Muscle of leg (tissue), 16 donors: Measurements from ENCODE around the gene CYP2E1. TPM values are rescaled to one million over a fixed set of nuclear protein-coding genes. Genes with fewer than 3 reads are reported as not detected.
"Not testable (repeated sequence)": the region's sequence is repeated elsewhere in the genome, so short reads cannot be mapped to it uniquely, and the experiment has no call there.

Source experiments
- DNase-seq: peaks from one replicate; pipeline ENCODE4 v3.0.0; 2013
- H3K27ac ChIP-seq: one replicate; pipeline ENCODE4 v1.5.1; 2013; ENCODE audit warnings: mild to moderate bottlenecking, low read length, control low read depth
- H3K27me3 ChIP-seq: one replicate; pipeline ENCODE4 v1.6.1; 2013; ENCODE audit warnings: low read length; ENCODE audit not compliant: control insufficient read depth, insufficient read depth
- H3K36me3 ChIP-seq: one replicate; pipeline ENCODE4 v1.6.1; 2013; ENCODE audit warnings: low read length; ENCODE audit not compliant: control insufficient read depth, insufficient read depth
- H3K4me1 ChIP-seq: one replicate; pipeline ENCODE4 v1.6.1; 2013; ENCODE audit warnings: low read length; ENCODE audit not compliant: control insufficient read depth, insufficient read depth
- H3K4me3 ChIP-seq: one replicate; pipeline ENCODE4 v1.5.1; 2013; ENCODE audit warnings: low read length, control low read depth
- H3K9me3 ChIP-seq: replicated peaks from 2 replicates; pipeline ENCODE4 v1.6.1; 2013; ENCODE audit warnings: low read depth, low read length; ENCODE audit not compliant: control insufficient read depth
- WGBS: methylation state at CpG from one replicate; pipeline ENCODE4 v1.1.5; 2013; ENCODE audit warnings: missing lambda C conversion rate; ENCODE audit not compliant: insufficient coverage; 5-methylcytosine and 5-hydroxymethylcytosine counted together
- long read RNA-seq, 11 donors: transcript quantifications; one replicate each; lab custom pipeline, GENCODE V29; 2026
- polyA plus RNA-seq, 8 donors: library from polyadenylated mRNA; unstranded; fragments of 120-200 nt; gene quantifications; one replicate each; pipeline versions ENCODE4 v1.2.1 to v1.2.3, GENCODE V29; 2013; ENCODE audit warnings: inconsistent platforms in 1 of 8, low replicate concordance in 1 of 8; ENCODE audit not compliant: insufficient read length in 8 of 8, insufficient read depth in 1 of 8
- total RNA-seq: library from RNA; stranded (reverse); fragments of 120-200 nt; gene quantifications from one replicate; pipeline ENCODE4 v1.2.4, GENCODE V29; 2013

The CYP2E1 gene
- total RNA-seq (0.98 TPM), polyA plus RNA-seq (1 to 10 TPM in 5 of 8 donors, under 1 TPM in 3; 0.25 to 1.9 (median 1.3) TPM)
- long read RNA-seq, donor 1 = 0 reads
- long read RNA-seq, donor 2 = 0 reads
- long read RNA-seq, donor 3 = 0 reads
- long read RNA-seq, donor 4 = 0 reads
- long read RNA-seq, donor 5 = 0 reads
- long read RNA-seq, donor 6 = 0 reads
- long read RNA-seq, donor 7 = 0 reads
- long read RNA-seq, donor 8 = 0 reads
- long read RNA-seq, donor 9 = 0 reads
- long read RNA-seq, donor 10 = 0 reads
- long read RNA-seq, donor 11 = 0 reads

- no peak for DNase-seq
- H3K4me1 ChIP-seq = no peaks in the 10 kb centered on the region
- 64% methylated on average over 8 of the region's 16 CpGs for WGBS
- no peaks in the 10 kb centered on the region for H3K36me3 ChIP-seq
- H3K27ac ChIP-seq = no peak within 1 kb of the TSS
- peaks cover 46% of the 10 kb centered on the region for H3K27me3 ChIP-seq
- H3K9me3 ChIP-seq = no peaks in the 10 kb centered on the region
- H3K4me3 ChIP-seq = no peak within 1 kb of the TSS
Measured at GRCh38 chr10:133526957-133527588, at the start of gene CYP2E1. Gene CYP2E1, plus strand, starts transcription at chr10:133527363. Its CDS starts 33 bp downstream, at chr10:133527396.

GRCh38 chr10:133481086-133481643, 46.0 kb upstream of the CYP2E1 start:
- Histone ChIP-seq H3K4me3 (no peak overlapping the region), H3K9me3 (no peaks in the 10 kb centered on the region), H3K4me1 (no peaks in the 10 kb centered on the region), H3K36me3 (no peaks in the 10 kb centered on the region), H3K27ac (no peak overlapping the region), H3K27me3 (no peaks in the 10 kb centered on the region)
- DNase-seq = no peak
- WGBS = 86% methylated on average over 7 of the region's 12 CpGs

- Histone ChIP-seq H3K4me3 (no peak overlapping the region), H3K27me3 (no peaks in the 10 kb centered on the region), H3K36me3 (no peaks in the 10 kb centered on the region), H3K4me1 (no peaks in the 10 kb centered on the region), H3K9me3 (no peaks in the 10 kb centered on the region), H3K27ac (no peak overlapping the region)
- 80% methylated on average over 5 of the region's 10 CpGs for WGBS
- DNase-seq = no peak
Measured at GRCh38 chr10:133481657-133482056, 45.5 kb upstream of the CYP2E1 start.

- H3K9me3 ChIP-seq = peaks cover 5% of the 10 kb centered on the region
- no peaks in the 10 kb centered on the region for H3K4me1 ChIP-seq
- no peak overlapping the region for H3K4me3 ChIP-seq
- H3K36me3 ChIP-seq = no peaks in the 10 kb centered on the region
- H3K27ac ChIP-seq = no peak overlapping the region
- no peak for DNase-seq
- no peaks in the 10 kb centered on the region for H3K27me3 ChIP-seq
Measured at GRCh38 chr10:133484818-133485217, 42.3 kb upstream of the CYP2E1 start.

- no peak for DNase-seq
- Histone ChIP-seq H3K4me3 (no peak overlapping the region), H3K36me3 (no peaks in the 10 kb centered on the region), H3K4me1 (no peaks in the 10 kb centered on the region), H3K9me3 (peaks cover 5% of the 10 kb centered on the region), H3K27ac (no peak overlapping the region), H3K27me3 (no peaks in the 10 kb centered on the region)
Measured at GRCh38 chr10:133487085-133487484, 40.1 kb upstream of the CYP2E1 start.

GRCh38 chr10:133488354-133488753, 38.8 kb upstream of the CYP2E1 start:
- Histone ChIP-seq H3K27me3 (no peaks in the 10 kb centered on the region), H3K4me3 (no peak overlapping the region), H3K36me3 (no peaks in the 10 kb centered on the region), H3K4me1 (no peaks in the 10 kb centered on the region), H3K9me3 (peaks cover 5% of the 10 kb centered on the region), H3K27ac (no peak overlapping the region)
- no peak for DNase-seq

- 22% methylated on average over 1 of the region's 2 CpGs for WGBS
- no peak for DNase-seq
- Histone ChIP-seq H3K27ac (no peak overlapping the region), H3K4me3 (no peak overlapping the region), H3K36me3 (no peaks in the 10 kb centered on the region), H3K4me1 (no peaks in the 10 kb centered on the region), H3K9me3 (peaks cover 5% of the 10 kb centered on the region), H3K27me3 (no peaks in the 10 kb centered on the region)
Measured at GRCh38 chr10:133489816-133490588, 37.2 kb upstream of the CYP2E1 start.

GRCh38 chr10:133493562-133493961, 33.6 kb upstream of the CYP2E1 start:
- H3K4me3 ChIP-seq, H3K27me3 ChIP-seq, H3K9me3 ChIP-seq, H3K4me1 ChIP-seq, H3K36me3 ChIP-seq, DNase-seq, H3K27ac ChIP-seq: not testable (repeated sequence)
- whole genome bisulfite sequencing = 54% methylated on average over 4 of the region's 4 CpGs

- H3K4me1 ChIP-seq, H3K36me3 ChIP-seq, H3K27me3 ChIP-seq, H3K4me3 ChIP-seq, H3K27ac ChIP-seq, H3K9me3 ChIP-seq: not testable (repeated sequence)
- no CpG with 5 or more reads among the region's 6 CpGs for WGBS
- DNase-seq = peak; percentile 4
Measured at GRCh38 chr10:133497363-133497762, 29.8 kb upstream of the CYP2E1 start.

GRCh38 chr10:133499176-133499575, 28.0 kb upstream of the CYP2E1 start:
- not testable (repeated sequence) for H3K27me3 ChIP-seq, DNase-seq, H3K9me3 ChIP-seq, H3K4me3 ChIP-seq, H3K27ac ChIP-seq, H3K4me1 ChIP-seq, H3K36me3 ChIP-seq
- WGBS = 78% methylated on average over 1 of the region's 1 CpG
